HG02623 (cell line): ENCODE data around the gene TVP23A.
"Not testable (repeated sequence)": the region's sequence is repeated elsewhere in the genome, so short reads cannot be mapped to it uniquely, and the experiment has no call there.

Source experiments
- ATAC-seq: cut with Tn5 transposase; IDR thresholded peaks from one replicate; pipeline ENCODE4 v1.9.1; 2021; ENCODE audit warnings: moderate library complexity; ENCODE audit not compliant: unreplicated experiment

Gene TVP23A

DNA sequence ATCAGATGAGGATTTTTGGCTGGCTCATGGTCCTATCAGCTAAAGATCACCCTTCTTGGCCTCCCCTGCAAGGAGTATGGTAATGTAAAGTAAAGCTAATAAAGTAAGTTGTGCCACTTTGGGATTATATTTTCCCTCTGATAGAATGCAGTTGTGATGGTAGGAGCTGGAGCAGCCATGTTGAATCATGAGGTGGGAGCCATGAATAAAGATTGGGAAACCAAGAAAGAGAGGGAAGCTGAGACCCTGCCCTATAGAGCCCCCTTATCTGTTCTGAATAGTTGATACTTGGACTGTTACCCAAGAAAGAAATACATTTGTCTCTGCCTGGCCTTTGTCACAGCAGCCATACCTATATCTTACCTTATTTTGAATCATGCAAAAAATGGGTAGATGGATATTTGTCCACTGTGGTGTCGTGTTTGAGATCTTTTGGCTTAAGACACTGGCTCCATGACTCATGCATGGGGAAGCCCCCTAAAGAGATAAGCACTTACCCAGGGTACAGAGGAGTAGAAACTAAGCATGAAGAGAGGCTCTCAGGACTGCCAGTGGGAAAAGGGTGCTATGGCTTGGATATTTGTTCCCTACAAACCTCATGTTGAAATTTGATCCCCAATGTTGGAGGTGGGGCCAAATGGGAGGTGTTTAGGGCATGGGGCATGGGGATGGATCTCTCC, 17.7 kb upstream of the TVP23A start:
- no peak for ATAC-seq

DNA sequence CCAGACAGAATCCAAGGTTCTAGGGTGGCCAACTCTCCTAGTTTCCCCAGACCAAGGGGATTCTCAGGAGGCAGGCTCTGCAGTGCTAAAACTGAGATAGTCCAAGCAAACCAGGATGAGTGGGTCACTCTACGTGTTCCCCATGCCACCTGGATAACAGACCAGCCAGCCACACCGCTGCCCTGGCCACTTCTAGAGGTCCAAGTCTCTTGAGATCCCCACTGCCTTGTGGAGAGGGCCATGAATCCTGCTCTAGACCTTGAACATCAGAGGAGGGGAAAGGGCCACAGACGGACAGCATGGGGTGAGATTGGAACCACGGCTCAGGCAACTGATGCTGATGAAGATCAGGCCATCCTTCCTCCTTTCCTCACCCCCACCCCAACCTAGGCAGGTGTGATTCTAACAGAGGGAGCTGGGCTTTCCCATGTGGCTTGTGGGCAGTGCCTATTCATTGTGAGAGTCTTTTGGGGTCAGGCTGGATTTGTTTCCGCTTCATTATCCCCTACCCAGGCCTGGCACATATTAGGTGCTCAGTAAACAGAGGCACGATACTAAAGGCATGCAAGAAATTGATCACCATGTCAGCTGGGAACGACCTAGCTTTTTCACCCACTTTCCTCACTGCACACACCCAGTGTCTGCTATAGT, 16.8 kb upstream of the TVP23A start:
- ATAC-seq: no peak

DNA sequence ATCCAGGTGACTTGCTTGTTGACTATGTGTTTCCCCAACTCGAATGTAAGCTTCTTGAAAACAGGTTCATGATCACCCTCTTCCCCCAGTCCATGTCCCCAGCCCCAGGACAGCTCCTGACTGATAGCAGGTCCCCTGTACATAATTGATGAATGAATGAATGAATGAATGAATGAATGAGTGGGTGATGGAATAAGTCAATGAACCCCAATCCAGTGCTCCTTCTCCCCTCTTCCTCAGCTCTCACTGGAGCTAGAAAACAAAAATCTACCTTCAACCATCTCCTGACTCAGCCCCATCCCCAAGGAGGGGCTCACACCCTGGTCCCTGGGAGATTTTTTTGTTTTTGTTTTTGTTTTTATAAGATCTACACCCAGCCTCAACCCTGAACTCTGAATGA, 16.2 kb upstream of the TVP23A start:
- no peak for ATAC-seq

DNA sequence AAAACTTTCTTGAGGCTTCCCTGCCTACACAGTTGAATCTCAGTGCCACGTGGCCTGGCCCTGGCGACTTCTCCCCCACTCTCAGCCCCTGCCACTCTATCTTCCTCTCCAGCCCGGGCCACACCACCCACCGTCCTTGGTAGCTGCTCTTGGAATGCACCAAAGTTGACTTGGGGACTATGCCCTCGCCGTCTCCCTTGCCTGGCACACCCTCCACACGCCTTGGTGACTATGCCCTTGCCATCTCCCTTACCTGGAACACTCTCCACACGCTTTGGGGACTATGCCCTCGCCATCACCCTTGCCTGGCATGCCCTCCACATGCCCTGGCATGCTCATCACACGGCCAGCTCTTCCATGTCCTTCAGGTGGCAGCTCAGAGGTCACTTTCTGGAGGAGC, 15.5 kb upstream of the TVP23A start:
- no peak for ATAC-seq

DNA sequence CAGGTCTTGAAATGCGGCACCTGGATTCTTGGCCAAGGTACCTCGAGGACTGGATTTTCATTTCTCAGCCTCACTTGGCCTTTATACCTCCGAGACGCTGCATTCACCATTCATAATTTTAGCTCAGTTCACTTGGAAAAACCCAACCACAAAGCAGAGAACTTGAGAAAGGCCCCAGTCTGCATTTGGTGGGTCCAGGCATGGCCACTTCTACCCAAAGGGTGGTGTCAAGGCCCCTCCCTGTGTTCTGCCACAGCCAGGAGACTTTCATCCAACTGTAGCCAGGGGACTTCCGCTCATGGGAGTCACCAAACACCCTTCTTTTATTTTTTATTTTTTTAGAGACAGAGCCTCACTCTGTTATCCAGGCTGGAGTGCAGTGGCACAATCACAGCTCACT, 14.7 kb upstream of the TVP23A start:
- ATAC-seq: no peak

DNA sequence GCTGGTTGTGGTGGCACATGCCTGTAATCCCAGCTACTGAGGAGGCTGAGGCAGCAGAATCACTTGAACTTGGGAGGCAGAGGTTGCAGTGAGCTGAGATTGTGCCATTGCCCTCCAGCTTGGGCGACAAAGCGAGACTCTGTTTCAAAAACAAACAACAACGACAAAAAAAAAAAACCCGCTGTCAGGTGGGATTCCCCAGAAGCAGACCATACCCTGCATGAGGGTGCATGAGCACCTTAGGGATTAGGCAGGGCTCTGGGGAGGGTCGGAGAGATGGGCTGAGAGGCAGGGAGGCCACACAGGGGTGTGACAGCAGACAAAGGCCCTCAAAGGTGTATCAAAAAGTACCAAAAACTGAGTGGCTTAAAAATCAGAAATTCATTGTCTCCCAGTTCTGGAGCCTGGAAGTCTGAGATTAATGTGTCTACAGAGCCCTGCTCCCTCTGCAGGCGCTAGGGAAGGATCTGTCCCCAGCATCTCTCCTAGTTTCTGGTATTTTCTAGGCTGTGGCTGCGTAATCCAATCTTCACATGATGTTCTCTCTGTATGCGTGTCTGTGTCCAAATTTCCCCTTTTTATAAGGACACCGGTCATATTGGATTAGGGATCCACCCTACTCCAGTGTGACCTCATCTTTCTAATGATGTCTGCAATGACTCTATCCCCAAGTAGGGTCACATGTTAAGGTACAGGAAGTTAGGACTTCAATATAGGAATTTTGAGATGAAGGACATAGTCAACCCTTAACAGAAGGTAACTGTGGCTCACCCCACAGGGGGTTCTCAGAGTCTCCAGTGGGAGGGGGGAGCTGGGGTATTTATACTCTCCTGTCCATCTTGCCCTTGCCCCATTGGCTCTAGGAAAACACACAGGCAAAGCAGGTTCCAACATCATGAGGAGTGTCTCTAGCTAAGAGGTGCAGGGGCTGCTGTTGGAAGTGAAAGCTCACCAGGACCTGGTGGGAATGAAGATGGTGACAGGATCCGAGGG, 13.6 kb upstream of the TVP23A start:
- ATAC-seq: no peak

DNA sequence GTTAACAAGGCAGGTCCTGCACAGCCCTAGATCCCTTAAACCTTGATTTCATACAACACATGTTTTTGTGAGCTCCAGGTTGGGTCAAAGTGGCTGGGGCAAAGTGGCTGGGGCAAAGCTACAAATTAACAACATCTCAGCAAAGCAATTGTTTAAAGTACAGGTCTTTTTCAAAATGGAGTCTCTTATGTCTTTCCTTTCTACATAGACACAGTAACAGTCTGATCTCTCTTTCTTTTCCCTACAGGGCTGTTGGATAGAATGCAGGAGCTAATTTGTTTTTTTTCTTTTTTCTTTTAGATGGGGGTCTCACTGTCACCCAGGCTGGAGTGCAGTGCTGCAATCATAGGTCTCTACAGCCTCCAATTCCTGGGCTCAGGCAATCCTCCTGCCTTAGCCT, 11.6 kb upstream of the TVP23A start:
- ATAC-seq: not testable (repeated sequence)

DNA sequence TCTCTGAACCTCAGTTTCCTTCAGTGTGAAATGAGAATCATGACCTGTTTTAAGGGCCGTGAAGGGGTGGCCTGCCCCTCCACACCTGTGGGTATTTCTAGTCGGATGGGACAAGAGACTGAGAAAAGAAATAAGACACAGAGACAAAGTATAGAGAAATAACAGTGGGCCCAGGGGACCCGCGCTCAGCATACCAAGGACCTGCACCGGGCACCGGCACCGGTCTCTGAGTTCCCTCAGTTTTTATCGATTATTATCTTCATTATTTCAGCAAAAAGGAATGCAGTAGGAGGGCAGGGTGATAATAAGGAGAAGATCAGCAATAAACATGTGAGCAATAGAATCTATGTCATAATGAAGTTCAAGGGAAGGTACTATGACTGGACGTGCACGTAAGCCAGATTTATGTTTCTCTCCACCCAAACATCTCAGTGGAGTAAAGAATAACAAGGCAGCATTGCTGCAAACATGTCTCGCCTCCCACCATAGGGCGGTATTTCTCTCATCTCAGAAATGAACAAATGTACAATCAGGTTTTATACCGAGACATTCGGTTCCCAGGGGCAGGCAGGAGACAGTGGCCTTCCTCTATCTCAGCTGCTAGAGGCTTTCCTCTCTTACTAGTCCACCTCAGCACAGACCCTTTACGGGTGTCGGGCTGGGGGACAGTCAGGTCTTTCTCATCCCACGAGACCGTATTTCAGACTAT, 10.9 kb upstream of the TVP23A start:
- not testable (repeated sequence) for ATAC-seq

DNA sequence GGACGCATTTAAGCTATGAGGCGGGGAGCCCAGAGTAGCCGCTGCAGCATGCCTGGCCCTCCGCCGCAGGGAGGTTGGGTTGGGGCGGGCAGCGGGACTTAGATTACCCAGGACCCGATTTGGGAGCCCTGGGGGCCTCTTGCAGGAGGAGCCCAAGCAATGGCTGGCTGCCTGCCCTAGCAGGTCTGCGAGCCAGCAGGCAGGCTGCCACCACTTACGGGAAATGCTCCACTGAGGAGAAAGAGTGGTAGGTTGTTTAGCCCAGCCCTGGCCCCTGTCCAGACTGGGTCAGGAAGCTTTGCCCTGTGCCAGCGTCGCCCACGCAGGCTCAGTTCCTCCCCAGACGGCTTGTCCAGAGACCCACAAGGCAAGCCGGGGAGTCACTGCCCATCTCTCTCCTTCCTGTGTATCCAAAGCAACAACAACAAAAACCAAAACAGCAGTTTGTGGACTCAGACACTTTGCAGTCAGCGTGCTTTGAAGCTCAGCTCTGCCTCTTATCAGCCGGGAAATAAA, 10.3 kb upstream of the TVP23A start:
- no peak for ATAC-seq

DNA sequence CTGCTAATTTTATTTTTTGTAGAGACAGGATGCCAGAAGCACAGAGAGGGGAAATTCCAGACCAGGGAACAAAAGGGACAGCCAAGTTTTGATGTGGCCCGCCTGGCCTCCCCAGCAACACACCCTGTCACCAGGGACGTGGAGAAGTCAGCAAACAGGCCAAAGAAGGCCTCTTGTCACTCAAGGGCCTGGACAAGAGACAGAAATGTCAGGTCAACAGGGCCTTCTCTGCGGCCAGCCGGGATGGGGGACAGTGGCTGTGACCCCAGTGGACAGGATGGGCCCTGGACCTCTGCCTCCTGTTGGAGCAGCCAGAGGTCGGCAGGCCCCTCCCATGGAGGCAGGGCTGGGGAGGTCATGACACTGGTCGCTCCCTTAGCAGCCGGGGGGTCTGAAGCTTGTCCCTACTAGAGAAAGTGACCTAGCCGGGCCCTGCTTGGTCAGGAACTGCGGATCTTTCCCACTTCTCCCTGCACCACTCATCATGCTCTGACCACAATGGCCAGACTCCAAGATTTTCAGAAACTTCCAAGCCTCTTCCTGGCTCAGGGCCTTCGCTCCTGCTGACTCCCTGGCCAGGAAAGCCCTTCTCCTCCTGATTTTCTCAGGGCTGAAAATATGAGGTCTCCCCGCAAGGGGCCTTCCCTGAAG, 9.2 kb upstream of the TVP23A start:
- no peak for ATAC-seq

DNA sequence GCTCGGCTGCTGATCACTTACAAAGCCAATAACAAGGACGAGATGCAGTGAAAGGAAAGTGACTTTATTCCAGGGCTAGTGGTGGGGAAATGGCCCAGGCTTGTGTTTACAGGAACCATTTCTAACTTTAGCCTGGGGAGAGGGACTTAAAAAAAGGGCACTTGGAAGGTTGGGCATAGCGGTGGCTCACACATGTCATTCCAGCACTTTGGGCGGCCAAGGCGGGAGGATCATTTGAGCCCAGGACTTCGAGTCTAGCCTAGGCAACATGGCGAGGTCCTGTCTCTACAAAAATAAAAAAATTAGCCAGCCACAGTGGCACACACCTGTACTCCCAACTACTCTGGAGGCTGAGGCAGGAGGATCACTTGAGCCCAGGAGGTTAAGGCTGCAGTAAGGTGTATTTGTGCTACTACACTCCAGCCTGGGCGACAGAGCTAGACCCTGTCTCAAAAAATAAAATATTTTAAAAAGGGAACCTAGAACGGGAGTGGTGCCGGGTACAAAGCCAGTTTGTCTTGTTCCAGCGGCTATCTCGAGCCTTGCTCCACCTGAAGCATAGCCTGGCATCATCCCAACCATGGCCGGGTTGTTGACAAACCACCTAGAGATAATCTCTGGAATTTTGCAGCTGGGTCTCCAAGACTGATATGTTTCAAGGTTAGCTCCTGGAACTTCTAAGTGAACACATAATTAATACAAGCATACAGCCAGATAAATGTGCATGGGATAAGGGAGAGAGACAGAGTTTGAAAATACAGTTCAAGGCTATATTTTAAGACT, 5.7 kb upstream of the TVP23A start:
- ATAC-seq: no peak

DNA sequence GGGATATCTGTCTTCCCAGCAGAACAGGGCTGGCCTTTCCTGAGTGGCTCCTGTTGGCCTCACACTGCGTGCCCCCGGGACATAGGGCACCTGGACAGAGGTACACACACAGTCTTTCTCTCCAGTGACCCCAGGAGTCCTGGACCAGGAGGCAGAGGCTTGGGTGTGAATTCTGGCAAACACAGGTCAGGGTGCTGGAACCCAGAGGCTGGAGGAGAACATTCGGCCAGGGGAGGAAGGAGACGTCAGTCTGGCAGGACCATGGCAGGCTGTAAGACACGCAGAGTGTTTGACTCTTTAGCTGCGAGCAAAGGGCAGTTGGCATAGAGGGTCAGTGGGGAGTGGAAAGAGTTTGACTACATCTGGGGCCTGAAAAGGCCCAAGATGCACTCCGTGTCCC, 4.1 kb upstream of the TVP23A start:
- no peak for ATAC-seq

DNA sequence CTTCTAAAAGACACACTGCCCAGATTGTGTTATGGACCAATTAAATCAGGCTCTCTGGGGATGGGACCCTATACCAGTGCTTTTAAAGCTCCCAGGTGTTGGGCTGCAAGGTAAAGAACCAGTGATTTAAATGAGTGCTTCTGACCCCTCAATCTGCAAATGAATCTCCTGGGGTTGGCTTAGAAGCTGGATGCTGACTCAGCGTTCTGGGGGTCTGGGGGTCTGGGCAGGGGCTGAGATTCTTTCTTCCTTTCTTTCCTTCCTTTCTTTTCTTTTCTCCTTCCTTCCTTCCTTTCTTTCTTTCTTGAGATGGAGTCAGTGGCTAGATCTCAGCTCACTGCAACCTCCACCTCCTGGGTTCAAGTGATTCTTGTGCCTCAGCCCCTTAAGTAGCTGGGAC, 2.0 kb upstream of the TVP23A start:
- ATAC-seq: no peak

DNA sequence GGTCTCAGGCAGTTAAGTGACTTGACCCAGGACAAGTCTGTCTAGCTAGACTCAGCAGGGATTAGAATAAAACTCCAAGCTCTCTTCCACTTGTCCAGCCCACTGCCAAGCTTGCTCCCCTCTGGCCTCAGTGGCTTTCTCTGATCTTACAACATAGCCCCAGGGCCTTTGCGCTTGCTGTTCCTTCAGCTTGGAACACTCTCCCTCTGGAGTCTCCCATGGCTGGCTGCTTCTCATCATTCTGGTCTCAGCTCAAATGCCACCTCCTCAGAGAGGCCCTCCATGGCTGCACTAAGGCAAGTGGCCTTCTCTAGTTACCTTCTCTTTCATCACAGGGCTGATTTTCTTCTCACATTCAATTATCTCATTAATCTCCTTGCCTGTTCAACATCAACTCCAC, 1.1 kb downstream of the TVP23A start:
- no peak for ATAC-seq

DNA sequence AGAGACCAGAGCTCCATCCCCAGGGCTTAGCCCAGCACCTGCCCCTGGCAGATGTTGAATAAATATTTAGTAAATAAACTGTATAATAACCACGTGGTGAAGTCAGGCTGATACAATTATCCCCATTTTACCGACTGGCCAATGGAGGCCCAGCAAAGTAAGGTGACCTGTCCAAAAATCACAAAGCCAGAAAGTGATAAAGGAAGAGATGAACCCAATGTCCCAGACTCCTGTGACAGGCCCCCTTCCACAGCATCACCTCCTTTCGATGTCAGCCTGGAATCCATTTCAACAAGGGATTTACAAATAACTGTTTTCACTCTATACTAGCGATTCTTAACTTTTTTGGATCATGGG, 5.5 kb downstream of the TVP23A start:
- no peak for ATAC-seq

DNA sequence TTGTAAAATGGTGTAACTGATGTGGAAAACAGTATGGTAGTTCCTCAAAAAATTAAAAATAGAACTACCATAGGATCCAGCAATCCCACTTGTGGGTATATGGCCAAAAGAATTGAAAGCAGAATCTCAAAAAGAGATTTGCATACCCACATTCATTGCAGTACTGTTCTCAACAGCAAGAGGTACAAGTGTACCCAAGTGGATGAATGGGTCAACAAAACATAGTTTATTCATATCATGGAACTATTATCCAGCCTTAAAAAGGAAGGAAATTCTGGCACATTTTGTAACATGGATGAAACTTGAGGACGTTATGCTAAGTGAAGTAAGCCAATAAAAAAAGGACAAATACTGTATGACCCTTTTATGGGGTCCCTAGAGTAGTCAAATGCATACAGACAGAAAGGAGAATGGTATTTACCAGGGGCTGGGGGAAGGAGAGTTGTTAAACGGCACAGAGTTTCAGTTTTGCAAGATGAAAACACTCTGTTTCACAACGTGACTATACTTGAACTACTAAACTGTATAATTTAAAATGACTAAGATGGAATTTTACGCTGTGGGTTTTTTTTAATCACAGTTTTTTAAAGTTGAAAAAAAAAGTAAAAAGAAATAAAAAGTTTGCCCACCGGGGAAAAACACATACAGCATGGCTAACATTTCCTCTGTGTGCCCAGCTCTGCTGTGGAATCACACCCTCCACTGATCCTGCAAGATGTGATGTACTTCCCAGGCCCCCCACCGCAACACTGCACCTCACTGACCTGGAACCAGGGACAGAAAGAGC, 6.1 kb downstream of the TVP23A start:
- peak; percentile 49 for ATAC-seq

DNA sequence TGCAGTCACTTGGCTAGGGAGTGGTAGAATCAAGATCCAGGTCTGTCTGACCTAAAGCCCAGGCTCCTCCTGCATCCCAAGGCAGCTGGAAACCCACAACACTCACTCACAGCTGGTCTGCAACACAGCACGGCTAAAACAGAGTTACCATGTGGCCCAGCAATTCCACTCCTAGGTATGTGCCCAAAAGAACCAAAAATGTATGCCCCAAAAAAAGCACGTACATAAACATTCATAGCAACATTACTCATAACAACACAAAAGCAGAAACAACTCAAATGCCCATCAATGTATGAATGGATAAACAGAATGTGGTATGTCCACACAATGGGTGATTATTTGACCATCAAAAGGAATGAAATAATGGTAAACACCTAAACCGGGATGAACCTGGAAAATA, 8.9 kb downstream of the TVP23A start:
- ATAC-seq: no peak

DNA sequence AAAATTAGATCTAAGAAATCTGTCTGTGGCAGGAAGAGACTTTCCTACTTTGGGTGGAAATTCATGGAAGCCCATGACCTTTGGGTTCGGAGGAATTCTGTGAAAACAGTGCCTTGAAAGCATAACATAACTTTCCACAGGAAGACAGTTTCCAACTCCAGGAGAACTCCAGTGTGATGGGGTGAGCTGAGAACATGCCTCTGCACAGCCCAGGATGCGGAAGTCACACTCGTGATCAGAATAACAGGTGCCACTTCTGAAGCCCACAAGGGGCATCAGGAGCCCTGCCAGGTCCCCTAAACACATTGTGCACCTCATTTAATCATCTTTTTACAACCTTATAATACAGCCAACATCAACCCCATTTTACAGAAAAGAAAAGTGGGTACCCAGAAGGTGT, 9.7 kb downstream of the TVP23A start:
- ATAC-seq: no peak

DNA sequence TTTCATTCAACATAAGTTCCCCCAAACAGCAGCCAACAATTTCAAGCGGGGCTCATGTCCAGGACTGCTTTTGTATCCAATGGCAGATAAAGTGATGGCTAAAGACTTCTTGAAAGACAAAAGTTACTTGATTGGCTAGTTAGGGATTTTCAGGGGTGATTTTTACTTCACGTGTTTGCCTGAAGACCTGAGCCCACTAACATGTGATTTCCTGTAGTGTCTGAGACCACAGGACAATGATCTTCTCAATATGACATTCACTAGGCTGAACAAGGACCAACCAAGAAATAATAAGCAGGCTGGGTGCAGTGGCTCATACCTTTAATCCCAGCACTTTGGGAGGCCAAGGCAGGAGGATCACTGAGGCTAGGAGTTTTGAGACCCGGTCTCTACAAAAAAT, 10.4 kb downstream of the TVP23A start:
- ATAC-seq: no peak
